ENCODE results near the gene SAXO1.

- TF ChIP-seq CTCF (IDR thresholded peaks at IDR 0.05) (no peak), POLR2A (IDR thresholded peaks at IDR 0.05) (no peak)
These were observed 60.3 kb downstream of the SAXO1 start for GRCh38 chr9:18972675-18973074.

Measured in vagina (tissue), 2 donors.